Measurements from ENCODE around the gene CLHC1. TPM values are rescaled to one million over a fixed set of nuclear protein-coding genes. Genes with fewer than 3 reads are reported as not detected.
"Not testable (repeated sequence)": the region's sequence is repeated elsewhere in the genome, so short reads cannot be mapped to it uniquely, and the experiment has no call there.

The CLHC1 gene
- total RNA-seq, 1 experiment from 2014 or later: 32.8 TPM

DNA sequence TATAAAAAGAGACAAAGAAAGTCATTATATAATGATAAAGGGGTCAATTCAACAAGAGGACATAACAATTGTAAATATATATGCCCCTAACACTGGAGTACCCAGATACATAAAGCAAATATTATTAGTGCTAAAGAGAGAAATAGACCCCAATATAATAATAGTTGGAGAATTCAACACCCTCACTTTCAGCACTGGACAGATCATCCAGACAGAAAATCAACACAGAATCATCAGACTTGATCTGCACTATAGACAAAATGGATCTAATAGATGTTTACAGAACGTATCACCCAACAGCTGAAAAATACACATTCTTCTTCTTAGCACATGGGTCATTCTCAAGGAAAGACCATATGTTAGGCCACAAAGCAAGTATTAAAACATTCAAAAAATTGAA lies 31.7 kb downstream of the CLHC1 start:
- DNase-seq (ENCODE audit: unreplicated experiment): no peak
- no peaks in the 10 kb centered on the region for H3K27me3 Mint-ChIP-seq (ENCODE audit: insufficient read depth, unreplicated experiment)
- no peaks in the 10 kb centered on the region for H3K9me3 Mint-ChIP-seq (ENCODE audit: unreplicated experiment)
- intact Hi-C loops (cut with micrococcal nuclease): no loop called here
- no TSS peak for BruUV-seq (replicated peaks)
- peaks cover 84% of the 10 kb centered on the region for H3K36me3 Mint-ChIP-seq (ENCODE audit: insufficient read depth, unreplicated experiment)
- no peak overlapping the region for H3K4me3 Mint-ChIP-seq (ENCODE audit: unreplicated experiment)
- ChIA-PET CTCF (no interaction called here), POLR2A (no interaction called here)
- H3K4me1 Mint-ChIP-seq (ENCODE audit: insufficient read depth, unreplicated experiment): peaks cover 8% of the 10 kb centered on the region
- TF ChIP-seq, protein P1, sequence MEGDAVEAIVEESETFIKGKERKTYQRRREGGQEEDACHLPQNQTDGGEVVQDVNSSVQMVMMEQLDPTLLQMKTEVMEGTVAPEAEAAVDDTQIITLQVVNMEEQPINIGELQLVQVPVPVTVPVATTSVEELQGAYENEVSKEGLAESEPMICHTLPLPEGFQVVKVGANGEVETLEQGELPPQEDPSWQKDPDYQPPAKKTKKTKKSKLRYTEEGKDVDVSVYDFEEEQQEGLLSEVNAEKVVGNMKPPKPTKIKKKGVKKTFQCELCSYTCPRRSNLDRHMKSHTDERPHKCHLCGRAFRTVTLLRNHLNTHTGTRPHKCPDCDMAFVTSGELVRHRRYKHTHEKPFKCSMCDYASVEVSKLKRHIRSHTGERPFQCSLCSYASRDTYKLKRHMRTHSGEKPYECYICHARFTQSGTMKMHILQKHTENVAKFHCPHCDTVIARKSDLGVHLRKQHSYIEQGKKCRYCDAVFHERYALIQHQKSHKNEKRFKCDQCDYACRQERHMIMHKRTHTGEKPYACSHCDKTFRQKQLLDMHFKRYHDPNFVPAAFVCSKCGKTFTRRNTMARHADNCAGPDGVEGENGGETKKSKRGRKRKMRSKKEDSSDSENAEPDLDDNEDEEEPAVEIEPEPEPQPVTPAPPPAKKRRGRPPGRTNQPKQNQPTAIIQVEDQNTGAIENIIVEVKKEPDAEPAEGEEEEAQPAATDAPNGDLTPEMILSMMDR (IDR thresholded peaks at IDR 0.05; ENCODE audit: unreplicated experiment): no peak
- no peak overlapping the region for H3K27ac Mint-ChIP-seq (ENCODE audit: low read depth, unreplicated experiment)

DNA sequence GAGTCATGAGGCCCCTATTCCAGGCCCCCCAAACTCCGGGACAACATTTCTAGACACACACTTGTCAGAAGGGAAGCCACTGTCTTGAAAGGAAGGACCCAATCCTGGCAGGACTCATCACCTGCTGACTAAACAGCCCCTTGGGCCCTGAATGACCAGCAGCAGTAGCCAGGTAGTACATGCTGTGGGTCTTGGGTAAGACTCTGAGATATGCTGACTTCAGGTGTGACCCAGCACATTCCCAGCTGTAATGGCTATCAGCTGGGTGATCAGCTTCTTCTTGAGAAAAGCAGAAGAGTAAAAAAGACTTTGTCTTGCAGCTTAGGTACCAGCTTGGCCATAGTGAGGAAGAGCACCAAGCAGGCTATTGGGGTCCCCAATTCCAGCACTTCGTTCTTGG lies 35.6 kb downstream of the CLHC1 start:
- Mint-ChIP-seq H3K9me3 (ENCODE audit: unreplicated experiment) (no peaks in the 10 kb centered on the region), H3K4me3 (ENCODE audit: unreplicated experiment) (no peak overlapping the region), H3K27me3 (ENCODE audit: insufficient read depth, unreplicated experiment) (no peaks in the 10 kb centered on the region), H3K36me3 (ENCODE audit: insufficient read depth, unreplicated experiment) (peaks cover 61% of the 10 kb centered on the region), H3K27ac (ENCODE audit: low read depth, unreplicated experiment) (no peak overlapping the region), H3K4me1 (ENCODE audit: insufficient read depth, unreplicated experiment) (peaks cover 8% of the 10 kb centered on the region)
- intact Hi-C loops (cut with micrococcal nuclease): no loop called here
- POLR2A ChIA-PET: interaction anchor here (0.9 kb wide), 1 partner anchor 25 kb away, joined by 3 read pairs; no protein-coding TSS in a partner anchor
- DNase-seq (ENCODE audit: unreplicated experiment): no peak
- CTCF ChIA-PET: interaction anchor here (0.7 to 1.3 kb wide), 3 partner anchors 10 to 90 kb away, joined by 3 read pairs; no protein-coding TSS in a partner anchor
- TF ChIP-seq, protein P1 (IDR thresholded peaks at IDR 0.05; ENCODE audit: unreplicated experiment): no peak
- no TSS peak for BruUV-seq (replicated peaks)

DNA sequence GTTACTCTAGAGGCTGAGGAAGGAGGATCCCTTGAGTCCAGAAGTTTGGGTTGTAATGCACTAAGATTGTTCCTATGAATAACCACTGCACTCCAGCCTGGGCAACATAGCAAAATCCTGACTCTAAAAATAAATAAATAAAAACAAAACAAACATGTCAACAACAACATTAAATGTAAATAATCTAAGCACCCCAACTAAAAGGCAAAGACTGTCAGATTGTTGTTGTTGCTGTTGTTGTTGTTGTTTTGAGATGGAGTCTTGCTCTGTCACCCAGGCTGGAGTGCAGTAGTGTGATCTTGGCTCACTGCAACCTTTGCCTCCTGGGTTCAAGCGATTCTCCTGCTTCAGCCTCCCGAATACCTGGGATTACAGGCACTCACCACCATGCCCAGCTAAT lies 40.2 kb downstream of the CLHC1 start:
- H3K27me3 Mint-ChIP-seq (ENCODE audit: insufficient read depth, unreplicated experiment); intact Hi-C loops (cut with micrococcal nuclease); H3K27ac Mint-ChIP-seq (ENCODE audit: low read depth, unreplicated experiment); POLR2A ChIA-PET; H3K9me3 Mint-ChIP-seq (ENCODE audit: unreplicated experiment); H3K4me1 Mint-ChIP-seq (ENCODE audit: insufficient read depth, unreplicated experiment); H3K4me3 Mint-ChIP-seq (ENCODE audit: unreplicated experiment); BruUV-seq (replicated peaks); DNase-seq (ENCODE audit: unreplicated experiment): not testable (repeated sequence)
- CTCF ChIA-PET: interaction anchor here (0.6 kb wide), 1 partner anchor 23 kb away, joined by 3 read pairs; no protein-coding TSS in a partner anchor
- H3K36me3 Mint-ChIP-seq (ENCODE audit: insufficient read depth, unreplicated experiment): peaks cover 59% of the 10 kb centered on the region

DNA sequence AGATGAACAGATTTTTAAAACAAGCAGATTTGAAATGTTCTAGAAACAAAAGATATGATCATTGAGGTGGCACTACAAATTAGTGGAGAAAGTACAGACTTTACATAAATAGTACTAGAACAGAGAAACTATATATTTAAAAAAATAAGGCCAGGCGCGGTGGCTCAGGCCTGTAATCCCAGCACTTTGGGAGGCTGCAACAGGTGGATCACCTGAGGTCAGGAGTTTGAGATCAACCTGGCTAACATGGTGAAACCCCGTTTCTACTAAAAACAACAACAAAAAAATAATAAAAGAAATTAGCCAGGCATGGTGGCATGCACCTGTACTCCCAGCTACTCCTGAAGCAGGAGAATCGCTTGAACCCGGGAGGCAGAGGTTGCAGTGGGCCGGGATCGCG lies 45.3 kb downstream of the CLHC1 start:
- intact Hi-C loops (cut with micrococcal nuclease); DNase-seq (ENCODE audit: unreplicated experiment); H3K9me3 Mint-ChIP-seq (ENCODE audit: unreplicated experiment); H3K4me1 Mint-ChIP-seq (ENCODE audit: insufficient read depth, unreplicated experiment); H3K4me3 Mint-ChIP-seq (ENCODE audit: unreplicated experiment); H3K27me3 Mint-ChIP-seq (ENCODE audit: insufficient read depth, unreplicated experiment); H3K27ac Mint-ChIP-seq (ENCODE audit: low read depth, unreplicated experiment); BruUV-seq (replicated peaks): not testable (repeated sequence)
- H3K36me3 Mint-ChIP-seq (ENCODE audit: insufficient read depth, unreplicated experiment): peaks cover 40% of the 10 kb centered on the region
- CTCF ChIA-PET: interaction anchor here (1.5 to 3.6 kb wide), 2 partner anchors 11 to 19 kb away, joined by 4 to 18 read pairs; no protein-coding TSS in a partner anchor
- POLR2A ChIA-PET: interaction anchor here (0.7 to 1.1 kb wide), 3 partner anchors 12 to 47 kb away, joined by 3 to 4 read pairs (median 3); no protein-coding TSS in a partner anchor

DNA sequence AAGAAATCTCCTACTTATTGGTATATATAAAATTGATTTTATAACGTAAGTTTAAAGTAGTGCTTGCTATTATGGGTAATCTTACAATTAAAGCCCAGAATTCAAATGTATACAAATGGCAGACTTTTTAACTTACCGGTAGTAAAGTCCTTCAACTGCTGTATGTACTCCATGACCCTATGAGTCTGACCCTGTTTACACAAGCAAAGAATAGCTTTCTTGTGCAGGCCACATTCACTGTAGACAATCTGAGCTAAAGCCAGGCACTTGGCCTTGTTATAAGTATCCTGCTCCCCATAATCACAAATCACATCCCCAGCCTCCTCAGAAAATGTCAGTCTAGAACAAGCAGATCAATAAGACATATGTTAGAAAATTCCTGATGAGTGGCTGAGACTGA lies 51.7 kb downstream of the CLHC1 start:
- H3K4me3 Mint-ChIP-seq (ENCODE audit: unreplicated experiment): no peak overlapping the region
- DNase-seq (ENCODE audit: unreplicated experiment): no peak
- CTCF ChIA-PET: interaction anchor here (1.0 kb wide), 1 partner anchor 132 kb away, joined by 3 read pairs; no protein-coding TSS in a partner anchor
- H3K27ac Mint-ChIP-seq (ENCODE audit: low read depth, unreplicated experiment): no peak overlapping the region
- peaks cover 9% of the 10 kb centered on the region for H3K4me1 Mint-ChIP-seq (ENCODE audit: insufficient read depth, unreplicated experiment)
- peaks cover 11% of the 10 kb centered on the region for H3K36me3 Mint-ChIP-seq (ENCODE audit: insufficient read depth, unreplicated experiment)
- BruUV-seq (replicated peaks): no TSS peak
- TF ChIP-seq, protein P1 (IDR thresholded peaks at IDR 0.05; ENCODE audit: unreplicated experiment): no peak
- no peaks in the 10 kb centered on the region for H3K9me3 Mint-ChIP-seq (ENCODE audit: unreplicated experiment)
- H3K27me3 Mint-ChIP-seq (ENCODE audit: insufficient read depth, unreplicated experiment): no peaks in the 10 kb centered on the region
- POLR2A ChIA-PET: interaction anchor here (0.5 kb wide), 1 partner anchor 22 kb away, joined by 4 read pairs; no protein-coding TSS in a partner anchor
- intact Hi-C loops (cut with micrococcal nuclease): no loop called here

Measured in MCF 10A (cell line).